GM18505 (cell line): ENCODE measurements around the gene METTL9.
"Not testable (repeated sequence)": the region's sequence is repeated elsewhere in the genome, so short reads cannot be mapped to it uniquely, and the experiment has no call there.

ENCODE experiments used
- ATAC-seq: cut with Tn5 transposase; IDR thresholded peaks from one replicate; pipeline ENCODE4 v1.9.1; 2021; ENCODE audit not compliant: unreplicated experiment
- POLR2A ChIP-seq: IDR thresholded peaks from 4 replicates; pipeline ENCODE4 v1.6.1; 2011; ENCODE audit warnings: borderline replicate concordance; ENCODE audit not compliant: insufficient read depth, insufficient read length; ENCODE audit errors: extremely low read depth

The METTL9 gene

GRCh38 chr16:21610766-21611165, 11.4 kb downstream of the METTL9 start:
- ATAC-seq, result no peak
- no peak for TF ChIP-seq POLR2A

- ATAC-seq, result no peak
- TF ChIP-seq POLR2A, result no peak
These were observed 11.8 kb downstream of the METTL9 start for GRCh38 chr16:21611198-21611555.

- no peak for ATAC-seq
- no peak for TF ChIP-seq POLR2A
These were observed 12.4 kb downstream of the METTL9 start for GRCh38 chr16:21611556-21612384.

- ATAC-seq, result no peak
- no peak for TF ChIP-seq POLR2A
These were observed 14.0 kb downstream of the METTL9 start for GRCh38 chr16:21613361-21613760.

- no peak for TF ChIP-seq POLR2A
- ATAC-seq, result no peak
These were observed 14.4 kb downstream of the METTL9 start for GRCh38 chr16:21613781-21614180.

- TF ChIP-seq POLR2A, result no peak
- no peak for ATAC-seq
These were observed 15.5 kb downstream of the METTL9 start for GRCh38 chr16:21614896-21615295.

GRCh38 chr16:21617607-21618006, 18.2 kb downstream of the METTL9 start:
- no peak for TF ChIP-seq POLR2A
- ATAC-seq, result no peak

- ATAC-seq, result no peak
- no peak for TF ChIP-seq POLR2A
These were observed 18.9 kb downstream of the METTL9 start for GRCh38 chr16:21618281-21618680.

GRCh38 chr16:21619765-21620425, 20.5 kb downstream of the METTL9 start:
- no peak for ATAC-seq
- no peak for TF ChIP-seq POLR2A

- ATAC-seq, result no peak
- TF ChIP-seq POLR2A, result no peak
These were observed 21.2 kb downstream of the METTL9 start for GRCh38 chr16:21620592-21620991.

- no peak for ATAC-seq
- no peak for TF ChIP-seq POLR2A
These were observed 23.2 kb downstream of the METTL9 start for GRCh38 chr16:21622545-21622944.

- TF ChIP-seq POLR2A, result no peak
- ATAC-seq, result no peak
These were observed 25.6 kb downstream of the METTL9 start for GRCh38 chr16:21625026-21625425.

GRCh38 chr16:21626659-21627277, 27.4 kb downstream of the METTL9 start:
- TF ChIP-seq POLR2A, result no peak
- no peak for ATAC-seq

- no peak for ATAC-seq
- no peak for TF ChIP-seq POLR2A
These were observed 28.8 kb downstream of the METTL9 start for GRCh38 chr16:21628121-21628726.

GRCh38 chr16:21628772-21629171, 29.4 kb downstream of the METTL9 start:
- no peak for ATAC-seq
- no peak for TF ChIP-seq POLR2A

- ATAC-seq, result not testable (repeated sequence)
These were observed 30.5 kb downstream of the METTL9 start for GRCh38 chr16:21629616-21630539.

- ATAC-seq, result not testable (repeated sequence)
These were observed 31.5 kb downstream of the METTL9 start for GRCh38 chr16:21630866-21631265.

- not testable (repeated sequence) for ATAC-seq
These were observed 32.0 kb downstream of the METTL9 start for GRCh38 chr16:21631376-21631775.

GRCh38 chr16:21631951-21632575, 32.7 kb downstream of the METTL9 start:
- not testable (repeated sequence) for ATAC-seq
